Fibroblast of skin of left quadriceps (primary cell): Measurements from ENCODE around the gene MTARC2.

Source experiments
- DNase-seq, 2 experiments: peaks; one replicate each; pipeline ENCODE4 v3.0.0-alpha.2; 2013; ENCODE audit warnings: low read depth in 2 of 2

MTARC2 gene

DNA sequence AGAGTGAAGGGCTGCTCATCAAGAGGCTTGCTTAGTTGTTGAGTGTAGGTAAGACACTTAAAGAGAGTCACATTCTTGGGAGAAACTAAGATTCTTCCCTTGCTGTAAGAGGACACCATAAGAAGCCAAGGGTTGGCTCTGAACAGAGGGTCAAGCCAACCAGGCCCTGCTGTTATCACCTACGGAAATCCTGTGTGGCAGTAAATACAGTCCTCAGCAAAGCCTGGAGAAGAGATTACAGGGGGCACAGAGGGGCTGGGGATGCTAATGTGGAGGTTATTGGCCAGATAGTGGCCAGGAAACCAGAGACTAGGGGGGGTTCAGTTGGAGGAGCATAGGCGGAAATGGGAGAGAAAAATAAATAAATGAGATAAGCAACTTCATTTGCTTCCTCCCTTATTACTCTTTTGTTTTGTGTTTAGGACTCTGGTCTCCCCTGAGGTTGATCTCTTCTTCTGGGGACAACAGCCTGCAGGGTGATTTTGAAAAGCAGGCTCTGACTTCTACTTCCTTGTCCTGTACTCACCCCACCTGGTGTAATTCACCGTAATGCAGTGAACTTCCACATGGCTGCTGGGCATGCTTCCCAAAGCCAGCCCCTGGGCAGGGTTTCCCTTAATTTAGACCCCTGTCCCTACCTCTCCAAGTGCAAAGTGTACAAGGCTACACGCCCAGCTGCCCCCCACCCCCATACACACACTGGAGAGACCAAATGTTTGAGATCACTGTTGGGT, 79.5 kb downstream of the MTARC2 start:
- no peak for DNase-seq

GRCh38 chr1:220828179-220828490, 80.0 kb downstream of the MTARC2 start:
- no peak for DNase-seq

- no peak for DNase-seq
Measured at GRCh38 chr1:220828950-220829586, 80.9 kb downstream of the MTARC2 start.

DNA sequence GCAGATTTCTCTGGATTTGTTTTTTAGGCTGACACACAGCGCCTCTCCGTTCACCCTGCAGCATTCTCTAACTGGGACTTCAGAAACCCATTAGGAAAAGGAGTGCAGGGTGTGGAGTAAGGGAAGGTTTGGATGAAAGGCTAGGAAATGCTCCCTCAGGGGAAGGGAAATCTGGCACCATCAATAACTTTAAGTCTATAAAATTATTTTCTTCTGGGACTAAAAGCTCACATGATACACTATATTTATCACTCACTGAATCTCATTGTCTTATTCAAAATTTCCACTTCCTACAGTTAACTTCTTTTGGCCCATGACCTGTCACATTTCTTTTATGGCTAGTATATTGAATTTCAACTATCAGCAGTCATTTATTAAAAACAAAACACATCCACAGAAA, 85.3 kb downstream of the MTARC2 start:
- no peak for DNase-seq
